ENCODE data around the gene LMAN2L. TPM values are rescaled to one million over a fixed set of nuclear protein-coding genes. Genes with fewer than 3 reads are reported as not detected.

LMAN2L gene
- polyA plus RNA-seq, 1 experiment = 29.6 TPM

DNA sequence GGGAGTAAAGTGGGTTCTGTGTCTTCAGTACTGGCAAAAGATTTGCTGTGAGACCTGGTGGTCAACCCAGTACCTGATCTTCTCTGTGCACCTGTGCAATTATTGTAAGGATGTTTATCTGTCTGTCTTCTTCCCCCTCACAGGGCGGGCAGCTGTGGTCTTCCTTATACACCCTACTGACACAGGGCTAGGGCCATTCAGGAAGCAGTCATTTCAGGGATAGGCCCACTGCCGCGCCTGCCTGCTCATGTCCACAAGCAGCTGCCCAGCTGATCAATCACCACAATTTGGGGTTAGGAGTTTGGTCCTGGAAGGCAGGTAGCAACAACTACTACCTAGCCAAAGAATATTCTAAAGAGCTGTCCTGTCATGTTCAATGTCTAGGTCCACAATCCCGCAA, 19.7 kb upstream of the LMAN2L start:
- no peak for DNase-seq (ENCODE audit: low read depth)
- no peak overlapping the region for H3K4me3 ChIP-seq (ENCODE audit: low read depth, low read length)
- TF ChIP-seq, protein P1, sequence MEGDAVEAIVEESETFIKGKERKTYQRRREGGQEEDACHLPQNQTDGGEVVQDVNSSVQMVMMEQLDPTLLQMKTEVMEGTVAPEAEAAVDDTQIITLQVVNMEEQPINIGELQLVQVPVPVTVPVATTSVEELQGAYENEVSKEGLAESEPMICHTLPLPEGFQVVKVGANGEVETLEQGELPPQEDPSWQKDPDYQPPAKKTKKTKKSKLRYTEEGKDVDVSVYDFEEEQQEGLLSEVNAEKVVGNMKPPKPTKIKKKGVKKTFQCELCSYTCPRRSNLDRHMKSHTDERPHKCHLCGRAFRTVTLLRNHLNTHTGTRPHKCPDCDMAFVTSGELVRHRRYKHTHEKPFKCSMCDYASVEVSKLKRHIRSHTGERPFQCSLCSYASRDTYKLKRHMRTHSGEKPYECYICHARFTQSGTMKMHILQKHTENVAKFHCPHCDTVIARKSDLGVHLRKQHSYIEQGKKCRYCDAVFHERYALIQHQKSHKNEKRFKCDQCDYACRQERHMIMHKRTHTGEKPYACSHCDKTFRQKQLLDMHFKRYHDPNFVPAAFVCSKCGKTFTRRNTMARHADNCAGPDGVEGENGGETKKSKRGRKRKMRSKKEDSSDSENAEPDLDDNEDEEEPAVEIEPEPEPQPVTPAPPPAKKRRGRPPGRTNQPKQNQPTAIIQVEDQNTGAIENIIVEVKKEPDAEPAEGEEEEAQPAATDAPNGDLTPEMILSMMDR (IDR thresholded peaks at IDR 0.05; ENCODE audit: insufficient read depth, low read depth, low read length) = no peak
- CTCF ChIA-PET = interaction anchor here (2.4 kb wide), 1 partner anchor 26 kb away, joined by 8 read pairs; no protein-coding TSS in a partner anchor
- H3K36me3 ChIP-seq (ENCODE audit: control insufficient read depth, insufficient read depth, low read length) = no peaks in the 10 kb centered on the region
- POLR2A ChIA-PET = no interaction called here
- H3K27me3 ChIP-seq (ENCODE audit: control insufficient read depth, insufficient read depth, low read length) = no peaks in the 10 kb centered on the region

DNA sequence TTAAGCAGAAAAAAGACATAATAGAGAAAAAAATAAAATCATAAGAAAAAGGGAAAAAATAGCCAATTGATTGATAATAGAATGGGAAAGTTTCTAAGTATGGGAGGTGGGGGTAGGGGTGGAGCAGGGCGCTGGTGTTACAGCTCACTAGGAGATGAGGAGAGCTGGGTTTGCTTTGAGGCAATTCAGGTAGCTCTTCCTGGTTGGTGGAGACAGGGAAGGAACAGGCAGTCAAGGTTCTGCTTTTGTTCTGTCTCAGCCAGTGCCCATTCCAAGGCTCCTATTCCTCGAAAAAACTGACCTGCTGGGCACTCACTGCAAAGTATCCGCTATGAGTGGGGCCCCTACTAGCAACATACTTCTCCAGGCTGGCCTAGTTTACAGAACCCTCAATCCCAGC, 19.1 kb upstream of the LMAN2L start:
- CTCF ChIA-PET = interaction anchor here (1.0 kb wide), 1 partner anchor 14 kb away, joined by 3 read pairs; no protein-coding TSS in a partner anchor
- POLR2A ChIA-PET = no interaction called here
- DNase-seq (ENCODE audit: low read depth) = no peak

DNA sequence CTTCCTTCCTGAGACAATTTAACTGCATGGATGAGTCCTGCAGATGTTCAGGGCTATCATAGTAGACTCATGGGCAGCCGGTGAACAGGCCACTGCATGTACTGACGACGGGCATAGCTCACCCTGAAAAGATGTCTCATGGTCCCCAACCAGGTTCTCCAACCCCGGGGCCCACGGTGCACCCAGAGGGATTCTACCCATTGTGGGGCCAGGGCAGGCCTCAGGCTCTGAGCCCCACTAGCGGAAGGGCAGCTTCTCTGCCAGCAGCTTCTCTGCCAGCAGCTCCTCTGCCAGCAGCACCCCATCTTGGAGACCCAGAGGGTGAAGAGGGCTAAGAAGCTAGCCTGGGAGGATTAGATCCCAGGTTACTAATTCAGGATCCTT, 17.6 kb upstream of the LMAN2L start:
- DNase-seq (ENCODE audit: low read depth) = no peak
- Histone ChIP-seq H3K27me3 (ENCODE audit: control insufficient read depth, insufficient read depth, low read length) (no peaks in the 10 kb centered on the region), H3K4me3 (ENCODE audit: low read depth, low read length) (no peak overlapping the region), H3K36me3 (ENCODE audit: control insufficient read depth, insufficient read depth, low read length) (no peaks in the 10 kb centered on the region)
- TF ChIP-seq, protein P1 (IDR thresholded peaks at IDR 0.05; ENCODE audit: insufficient read depth, low read depth, low read length) = no peak
- ChIA-PET CTCF (no interaction called here), POLR2A (no interaction called here)

More for the DNA sequence above, 19.1 kb upstream of the LMAN2L start:
- TF ChIP-seq, protein P1 (IDR thresholded peaks at IDR 0.05; ENCODE audit: insufficient read depth, low read depth, low read length) = no peak
- Histone ChIP-seq H3K27me3 (ENCODE audit: control insufficient read depth, insufficient read depth, low read length) (no peaks in the 10 kb centered on the region), H3K4me3 (ENCODE audit: low read depth, low read length) (no peak overlapping the region), H3K36me3 (ENCODE audit: control insufficient read depth, insufficient read depth, low read length) (no peaks in the 10 kb centered on the region)

DNA sequence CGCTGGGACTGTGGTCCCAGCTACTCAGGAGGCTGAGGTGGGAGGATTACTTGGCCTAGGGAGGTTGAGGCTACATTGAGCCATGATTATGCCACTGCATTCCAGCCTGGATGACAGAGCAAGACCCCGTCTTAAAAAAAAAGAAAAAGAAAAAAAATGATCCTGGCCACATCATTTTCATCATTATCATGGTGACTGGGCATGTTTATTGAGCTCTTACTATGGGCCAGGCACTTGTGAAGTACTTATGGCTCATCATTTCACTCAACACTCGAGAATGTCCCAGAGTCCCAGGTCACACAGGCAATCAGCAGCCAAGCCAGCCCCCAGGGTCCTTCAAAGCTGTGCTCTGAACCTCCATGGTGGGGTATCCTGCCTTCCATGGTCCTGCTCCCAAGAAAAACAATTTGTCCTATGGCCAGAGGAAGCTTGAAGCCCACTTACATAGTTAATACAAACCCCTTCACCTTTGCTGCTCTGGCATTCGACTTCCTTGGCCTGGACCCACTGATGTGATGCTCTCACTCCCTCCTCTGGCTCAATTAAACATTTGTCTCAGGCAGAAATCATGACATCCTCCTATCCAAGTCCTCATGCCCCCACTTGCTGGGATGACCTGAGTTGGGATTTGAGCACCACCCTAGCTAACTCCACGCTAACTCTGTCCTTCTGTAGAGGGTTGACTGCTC, 17.1 kb upstream of the LMAN2L start:
- no peak for DNase-seq (ENCODE audit: low read depth)
- no peaks in the 10 kb centered on the region for H3K36me3 ChIP-seq (ENCODE audit: control insufficient read depth, insufficient read depth, low read length)
- ChIA-PET POLR2A (no interaction called here), CTCF (no interaction called here)
- no peaks in the 10 kb centered on the region for H3K27me3 ChIP-seq (ENCODE audit: control insufficient read depth, insufficient read depth, low read length)
- no peak overlapping the region for H3K4me3 ChIP-seq (ENCODE audit: low read depth, low read length)
- TF ChIP-seq, protein P1 (IDR thresholded peaks at IDR 0.05; ENCODE audit: insufficient read depth, low read depth, low read length) = no peak

DNA sequence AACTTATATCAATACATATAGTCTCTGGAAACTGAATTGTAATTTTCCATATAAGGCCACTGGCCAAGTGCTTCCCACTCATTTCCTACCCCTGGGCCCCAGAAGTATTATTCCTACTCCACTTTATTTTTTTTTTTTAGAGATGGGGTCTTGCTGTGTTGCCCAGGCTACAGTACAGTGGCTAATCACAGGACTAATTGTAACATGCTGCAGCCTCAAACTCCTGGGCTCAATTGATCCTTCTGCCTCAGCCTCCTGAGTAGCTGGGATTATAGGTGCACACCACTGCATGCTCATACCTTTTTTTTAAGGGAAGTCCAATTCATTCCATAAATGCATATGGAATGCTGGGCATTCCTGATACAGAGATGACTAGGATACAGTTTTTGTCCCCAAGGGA, 14.5 kb upstream of the LMAN2L start:
- Histone ChIP-seq H3K36me3 (ENCODE audit: control insufficient read depth, insufficient read depth, low read length) (no peaks in the 10 kb centered on the region), H3K27me3 (ENCODE audit: control insufficient read depth, insufficient read depth, low read length) (0 out of 2 replicates have a peak, but pooled peaks cover 2% of the 10 kb centered on the region), H3K4me3 (ENCODE audit: low read depth, low read length) (no peak overlapping the region)
- TF ChIP-seq, protein P1 (IDR thresholded peaks at IDR 0.05; ENCODE audit: insufficient read depth, low read depth, low read length) = no peak
- DNase-seq (ENCODE audit: low read depth) = no peak
- ChIA-PET CTCF (no interaction called here), POLR2A (no interaction called here)

Data from BJ (cell line).